HG02642 (cell line): ENCODE results near the gene SLC1A5.

Experiments used
- ATAC-seq: cut with Tn5 transposase; IDR thresholded peaks from one replicate; pipeline ENCODE4 v1.9.1; 2021; ENCODE audit warnings: mild to moderate bottlenecking; ENCODE audit not compliant: unreplicated experiment, poor library complexity

SLC1A5 gene

GRCh38 chr19:46745521-46746280, 42.7 kb downstream of the SLC1A5 start, which contains the start of gene FKRP:
Gene FKRP (plus strand): TSS chr19:46746057. CDS start chr19:46755451, 9,394 bp downstream.
- ATAC-seq: peak; percentile 60

- ATAC-seq: no peak
These were observed 43.4 kb downstream of the SLC1A5 start for GRCh38 chr19:46745030-46745429.

- no peak for ATAC-seq
These were observed 44.2 kb downstream of the SLC1A5 start for GRCh38 chr19:46744005-46744691.

- no peak for ATAC-seq
These were observed 45.4 kb downstream of the SLC1A5 start for GRCh38 chr19:46742926-46743480.

GRCh38 chr19:46741447-46741846, 46.9 kb downstream of the SLC1A5 start:
- no peak for ATAC-seq

GRCh38 chr19:46739290-46739771, 49.1 kb downstream of the SLC1A5 start:
- no peak for ATAC-seq

- ATAC-seq: no peak
These were observed 50.6 kb downstream of the SLC1A5 start for GRCh38 chr19:46737761-46738171.

- no peak for ATAC-seq
These were observed 51.1 kb downstream of the SLC1A5 start for GRCh38 chr19:46737298-46737654.

- ATAC-seq: no peak
These were observed 51.7 kb downstream of the SLC1A5 start for GRCh38 chr19:46736531-46737297.

- ATAC-seq: no peak
These were observed 54.6 kb downstream of the SLC1A5 start for GRCh38 chr19:46733690-46734292.

- ATAC-seq: no peak
These were observed 55.3 kb downstream of the SLC1A5 start for GRCh38 chr19:46732966-46733689.

- ATAC-seq: no peak
These were observed 56.0 kb downstream of the SLC1A5 start for GRCh38 chr19:46732172-46732938.

GRCh38 chr19:46731584-46731983, 56.8 kb downstream of the SLC1A5 start:
- ATAC-seq: no peak

- ATAC-seq: no peak
These were observed 57.3 kb downstream of the SLC1A5 start for GRCh38 chr19:46731007-46731501.

GRCh38 chr19:46730595-46730994, 57.8 kb downstream of the SLC1A5 start:
- ATAC-seq: no peak

GRCh38 chr19:46730187-46730586, 58.2 kb downstream of the SLC1A5 start:
- no peak for ATAC-seq

- ATAC-seq: no peak
These were observed 58.7 kb downstream of the SLC1A5 start for GRCh38 chr19:46729696-46730095.

GRCh38 chr19:46728693-46729339, 59.6 kb downstream of the SLC1A5 start:
- ATAC-seq: no peak
